ENCODE measurements around the gene PLOD1. TPM values are rescaled to one million over a fixed set of nuclear protein-coding genes. Genes with fewer than 3 reads are reported as not detected.
A peak's percentile ranks its signal among the peaks of the same experiment; 100 is the strongest.
"Not testable (repeated sequence)": the region's sequence is repeated elsewhere in the genome, so short reads cannot be mapped to it uniquely, and the experiment has no call there.

PLOD1 gene
- total RNA-seq, 2 donors from 2014 or later = 17.9 to 32.8 TPM

DNA sequence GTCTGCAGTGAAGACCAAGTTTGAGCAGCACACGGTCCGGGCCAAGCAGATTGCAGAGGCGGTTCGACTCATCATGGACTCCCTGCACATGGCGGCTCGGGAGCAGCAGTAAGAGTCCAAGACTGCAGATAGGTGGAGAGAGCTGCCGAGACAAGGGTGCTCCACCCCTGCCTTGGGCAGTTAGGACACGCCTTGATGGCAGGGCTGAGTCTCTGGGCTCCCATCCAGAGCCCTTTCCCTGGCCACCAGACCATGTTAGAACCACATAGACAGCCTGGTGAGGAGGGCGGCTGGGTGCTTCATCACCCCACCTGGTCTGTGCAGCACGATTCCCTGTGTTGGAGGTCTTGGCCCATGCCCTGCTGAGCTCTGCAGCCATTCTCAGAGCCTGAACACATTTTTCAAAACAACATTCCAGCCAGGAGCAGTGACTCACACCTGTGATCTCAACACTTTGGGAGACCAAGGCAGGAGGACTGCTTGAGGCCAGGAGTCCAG is 67.5 kb downstream of the PLOD1 start:
- H3K27ac Mint-ChIP-seq = peak overlapping the region in 1 of 2 donors; percentile 82
- H3K9me3 Mint-ChIP-seq = no peaks in the 10 kb centered on the region
- ATAC-seq (no peak), DNase-seq (ENCODE audit: low spot score in 2 of 2) (no peak)
- H3K36me3 Mint-ChIP-seq = peaks cover 16 to 37% of the 10 kb centered on the region in 2 donors

- Mint-ChIP-seq H3K27ac (peak overlapping the region in 1 of 2 donors; percentile 68), H3K36me3 (peaks cover 23 to 43% of the 10 kb centered on the region in 2 donors), H3K9me3 (no peaks in the 10 kb centered on the region)
Measured at GRCh38 chr1:12003762-12004161, 69.2 kb downstream of the PLOD1 start.

DNA sequence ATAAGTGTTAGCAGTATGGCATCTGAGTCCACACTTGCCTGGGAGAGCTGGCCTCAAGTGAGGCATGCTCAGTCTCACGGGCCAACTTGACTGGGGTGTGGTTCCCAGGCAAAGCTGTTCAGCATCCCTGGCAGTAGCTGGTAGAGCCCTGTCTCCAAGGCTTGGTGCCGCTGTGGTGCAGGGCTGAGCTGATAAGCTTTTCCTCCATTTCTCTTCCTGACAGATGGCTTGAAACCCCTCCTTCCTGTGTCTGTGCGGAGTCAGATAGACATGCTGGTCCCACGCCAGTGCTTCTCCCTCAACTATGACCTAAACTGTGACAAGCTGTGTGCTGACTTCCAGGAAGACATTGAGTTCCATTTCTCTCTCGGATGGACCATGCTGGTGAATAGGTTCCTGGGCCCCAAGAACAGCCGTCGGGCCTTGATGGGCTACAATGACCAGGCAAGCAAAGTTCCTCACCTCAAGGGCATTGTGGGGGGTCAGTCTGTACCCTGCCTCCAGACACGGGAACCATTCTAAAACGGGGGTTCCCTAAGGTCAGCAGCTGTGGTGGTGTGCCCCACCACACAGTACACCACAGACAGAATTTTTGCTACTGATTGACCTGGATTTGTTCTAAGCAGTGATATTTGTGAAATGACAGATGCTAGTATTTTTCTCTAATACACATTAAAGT is 71.1 kb downstream of the PLOD1 start:
- no peaks in the 10 kb centered on the region for H3K9me3 Mint-ChIP-seq
- ATAC-seq (peak in 1 of 2 donors; percentile 20), DNase-seq (ENCODE audit: low spot score in 2 of 2) (no peak)
- peaks cover 23 to 37% of the 10 kb centered on the region in 2 donors for H3K36me3 Mint-ChIP-seq
- peak overlapping the region in 1 of 2 donors; percentile 22 for H3K27ac Mint-ChIP-seq

More at GRCh38 chr1:12003762-12004161, 69.2 kb downstream of the PLOD1 start:
- no peak for ATAC-seq
- DNase-seq (ENCODE audit: low spot score in 2 of 2) = no peak

DNA sequence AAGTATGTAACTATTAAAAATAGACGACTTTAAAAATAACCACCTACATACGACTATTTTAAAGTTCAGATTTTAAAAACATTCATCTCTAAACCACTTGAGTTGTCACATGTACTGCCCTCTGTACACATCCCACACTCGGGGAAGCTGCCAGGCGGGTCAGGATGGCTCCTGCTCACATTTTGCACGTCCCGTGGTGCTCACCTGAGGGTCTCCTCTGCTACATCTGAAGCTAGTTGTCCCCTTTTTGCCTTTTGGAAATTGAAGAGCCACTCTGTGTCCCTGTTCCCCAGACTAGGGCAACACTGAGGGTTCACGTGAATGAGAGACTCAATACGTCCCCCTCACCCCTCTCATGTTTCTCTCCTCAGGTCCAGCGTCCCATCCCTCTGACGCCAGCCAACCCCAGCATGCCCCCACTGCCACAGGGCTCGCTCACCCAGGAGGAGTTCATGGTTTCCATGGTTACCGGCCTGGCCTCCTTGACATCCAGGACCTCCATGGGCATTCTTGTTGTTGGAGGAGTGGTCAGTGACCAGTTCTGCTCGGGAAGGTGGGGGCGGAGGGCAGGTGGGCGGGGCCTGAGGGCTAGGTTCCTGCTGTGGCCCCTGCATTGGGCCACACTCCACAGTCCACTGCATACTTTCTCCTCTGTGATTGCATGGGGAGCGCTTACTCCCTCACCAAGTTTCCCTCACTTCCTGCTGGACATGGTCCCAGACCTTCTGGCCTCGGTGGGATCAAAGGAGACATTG is 71.8 kb downstream of the PLOD1 start:
- H3K36me3 Mint-ChIP-seq = peaks cover 23 to 37% of the 10 kb centered on the region in 2 donors
- ATAC-seq = no peak
- H3K9me3 Mint-ChIP-seq = no peaks in the 10 kb centered on the region
- H3K27ac Mint-ChIP-seq = peak overlapping the region in 1 of 2 donors; percentile 55
- no peak for DNase-seq (ENCODE audit: low spot score in 2 of 2)

DNA sequence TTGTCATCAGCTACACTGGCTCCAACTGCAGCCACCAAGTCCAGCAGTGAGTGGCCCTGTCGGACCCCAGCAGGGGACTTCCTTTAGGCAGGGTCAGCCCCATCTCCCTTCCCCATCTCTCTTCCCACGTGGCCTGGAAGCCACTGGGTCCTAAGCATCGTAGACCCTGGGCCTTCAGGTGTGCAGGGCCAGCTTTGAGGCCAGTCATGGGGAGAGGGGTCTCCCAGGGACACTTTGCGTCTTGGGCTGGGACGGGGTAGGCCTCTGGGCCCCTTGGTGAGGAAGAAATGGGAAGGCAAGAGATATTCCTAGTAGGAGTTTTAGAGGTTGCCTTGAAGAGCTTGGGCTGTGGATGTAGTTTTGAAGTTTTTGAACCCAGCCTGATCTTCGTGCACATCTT is 72.7 kb downstream of the PLOD1 start:
- H3K9me3 Mint-ChIP-seq = no peaks in the 10 kb centered on the region
- peaks cover 23 to 29% of the 10 kb centered on the region in 2 donors for H3K36me3 Mint-ChIP-seq
- ATAC-seq = no peak
- no peak overlapping the region for H3K27ac Mint-ChIP-seq
- DNase-seq (ENCODE audit: low spot score in 2 of 2) = no peak

- H3K9me3 Mint-ChIP-seq; ATAC-seq; H3K27ac Mint-ChIP-seq; DNase-seq (ENCODE audit: low spot score in 2 of 2): not testable (repeated sequence)
- peaks cover 18 to 19% of the 10 kb centered on the region in 2 donors for H3K36me3 Mint-ChIP-seq
Measured at GRCh38 chr1:12008355-12008754, 73.8 kb downstream of the PLOD1 start.

DNA sequence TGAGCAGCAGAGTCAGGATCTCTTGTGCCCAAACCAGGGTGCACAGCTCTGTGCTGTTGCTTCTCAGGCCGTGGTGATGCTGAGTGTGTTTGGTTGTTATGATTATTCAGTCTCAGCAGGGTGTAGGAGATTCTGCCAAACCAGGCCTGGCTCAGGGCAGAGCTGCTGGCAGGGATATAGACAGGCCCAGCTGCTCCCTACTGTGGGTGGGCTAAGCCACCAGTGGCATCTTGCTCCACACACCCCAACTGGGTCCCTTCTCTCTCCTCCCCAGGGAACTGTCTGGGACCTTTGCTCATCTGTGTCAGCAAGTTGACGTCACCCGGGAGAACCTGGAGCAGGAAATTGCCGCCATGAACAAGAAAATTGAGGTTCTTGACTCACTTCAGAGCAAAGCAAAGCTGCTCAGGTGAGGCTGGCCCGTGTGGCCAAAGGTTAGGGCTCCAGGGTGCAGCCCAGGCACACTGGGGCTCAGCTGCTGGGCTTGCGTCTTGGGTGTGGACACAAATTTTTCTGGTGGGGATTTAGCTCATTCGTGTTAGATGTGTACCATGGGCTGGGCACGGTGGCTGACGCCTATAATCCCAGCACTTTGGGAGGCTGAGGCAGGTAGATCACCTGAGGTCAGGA is 74.9 kb downstream of the PLOD1 start:
- no peak for ATAC-seq
- Mint-ChIP-seq H3K36me3 (peaks cover 18 to 24% of the 10 kb centered on the region in 2 donors), H3K9me3 (no peaks in the 10 kb centered on the region)

GRCh38 chr1:12010746-12011570 is 76.4 kb downstream of the PLOD1 start:
- H3K36me3 Mint-ChIP-seq = peaks cover 13 to 20% of the 10 kb centered on the region in 2 donors
- ATAC-seq (no peak), DNase-seq (ENCODE audit: low spot score in 2 of 2) (no peak)
- no peaks in the 10 kb centered on the region for H3K9me3 Mint-ChIP-seq
- peak overlapping the region; percentile 38 to 55 for H3K27ac Mint-ChIP-seq

More for the DNA sequence above, 74.9 kb downstream of the PLOD1 start:
- H3K27ac Mint-ChIP-seq = no peak overlapping the region
- no peak for DNase-seq (ENCODE audit: low spot score in 2 of 2)

GRCh38 chr1:12011998-12012397 is 77.5 kb downstream of the PLOD1 start:
- Mint-ChIP-seq H3K36me3 (peaks cover 7 to 14% of the 10 kb centered on the region in 2 donors), H3K27ac (peak overlapping the region; percentile 37 to 92), H3K9me3 (no peaks in the 10 kb centered on the region)

GRCh38 chr1:12012560-12013316 is 78.2 kb downstream of the PLOD1 start:
- peaks cover 2 to 7% of the 10 kb centered on the region in 2 donors for H3K36me3 Mint-ChIP-seq
- H3K27ac Mint-ChIP-seq = peak overlapping the region; percentile 37 to 52
- no peaks in the 10 kb centered on the region for H3K9me3 Mint-ChIP-seq
- no peak for DNase-seq (ENCODE audit: low spot score in 2 of 2)
- ATAC-seq = peak; percentile 40 to 48

More at GRCh38 chr1:12011998-12012397, 77.5 kb downstream of the PLOD1 start:
- DNase-seq (ENCODE audit: low spot score in 2 of 2) (no peak), ATAC-seq (no peak)

DNA sequence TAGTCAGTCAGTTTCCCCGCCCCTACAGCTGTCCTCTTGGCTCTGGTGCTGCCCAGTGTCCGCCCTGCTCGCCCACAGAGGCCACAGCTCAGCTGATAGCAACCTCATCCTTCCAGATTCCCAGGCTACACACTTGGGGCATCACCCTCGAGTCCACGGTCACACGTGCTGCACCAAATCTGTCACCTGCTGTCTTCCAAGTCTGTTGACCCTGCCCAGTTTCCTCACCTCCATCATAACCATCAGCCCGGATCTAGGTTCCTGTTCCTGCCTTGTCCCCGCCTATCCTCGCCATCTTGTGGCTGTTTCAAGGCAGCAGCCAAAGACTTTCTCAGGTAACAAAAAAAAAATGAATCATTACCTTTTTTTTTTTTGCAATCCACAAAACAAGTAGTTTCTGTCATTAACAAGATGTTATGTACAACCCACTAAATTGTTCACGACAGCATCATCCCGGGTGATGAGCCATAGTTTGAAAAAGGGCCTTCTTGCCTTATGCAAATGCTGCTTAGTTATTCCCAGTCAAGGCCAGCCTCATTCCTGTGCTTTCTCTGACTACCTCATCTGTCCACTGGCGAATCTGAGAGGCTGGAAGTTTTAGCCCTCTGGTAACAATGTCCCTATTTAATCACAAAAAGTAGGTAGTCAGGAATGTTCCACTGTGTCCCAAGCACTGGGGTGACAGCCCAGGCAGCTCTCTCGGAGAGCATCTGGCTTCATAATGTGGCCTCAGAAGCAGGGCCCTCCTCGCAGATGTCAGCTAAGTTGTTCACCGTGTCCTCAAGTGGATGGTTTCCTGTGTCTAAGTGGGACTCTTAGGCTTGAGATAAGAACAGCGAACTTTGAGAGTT is 79.8 kb downstream of the PLOD1 start:
- DNase-seq (ENCODE audit: low spot score in 2 of 2) = no peak
- peak overlapping the region; percentile 70 to 91 for H3K27ac Mint-ChIP-seq
- no peak for ATAC-seq
- H3K36me3 Mint-ChIP-seq = peaks cover 0 to 5% of the 10 kb centered on the region in 2 donors
- H3K9me3 Mint-ChIP-seq = no peaks in the 10 kb centered on the region

DNA sequence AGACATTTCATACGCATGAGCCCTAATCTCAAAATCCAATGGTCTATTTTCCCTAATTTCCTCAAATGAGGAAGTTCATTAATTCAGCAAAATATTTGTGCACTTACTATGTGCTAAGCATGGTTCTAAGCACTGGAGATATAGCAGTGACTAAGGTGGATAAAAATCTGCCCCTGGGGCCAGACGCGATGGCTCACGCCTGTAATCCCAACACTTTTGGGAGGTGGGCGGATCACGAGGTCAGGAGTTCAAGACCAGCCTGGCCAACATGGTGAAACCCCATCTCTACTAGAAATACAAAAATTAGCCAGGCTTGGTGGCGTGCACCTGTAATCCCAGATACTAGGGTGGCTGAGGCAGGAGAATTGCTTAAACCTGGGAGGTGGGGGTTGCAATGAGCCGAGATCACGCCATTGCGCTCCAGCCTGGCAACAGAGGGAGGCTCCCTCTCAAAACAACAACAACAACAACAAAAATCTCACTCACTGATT is 80.5 kb downstream of the PLOD1 start:
- DNase-seq (ENCODE audit: low spot score in 2 of 2) (no peak), ATAC-seq (no peak)
- Mint-ChIP-seq H3K9me3 (no peaks in the 10 kb centered on the region), H3K36me3 (peaks cover 0 to 5% of the 10 kb centered on the region in 2 donors), H3K27ac (peak overlapping the region in 1 of 2 donors; percentile 70)

DNA sequence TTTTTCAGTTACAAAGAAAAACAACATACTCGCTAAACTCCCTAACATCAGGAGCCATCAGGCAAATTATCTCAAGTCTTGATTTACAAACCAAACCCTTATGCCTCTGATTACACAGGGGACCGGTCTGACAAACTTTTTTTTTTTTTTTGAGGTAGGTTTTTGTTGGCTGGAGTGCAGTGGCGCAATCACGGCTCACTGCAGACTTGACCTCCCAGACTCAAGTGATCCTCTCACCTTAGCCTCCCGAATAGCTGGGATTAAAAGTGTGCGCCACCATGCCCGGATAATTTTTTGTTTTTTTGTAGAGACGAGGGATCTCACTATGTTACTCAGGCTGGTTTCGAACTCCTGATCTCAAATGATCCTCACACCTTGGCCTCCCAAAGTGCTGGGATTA is 81.0 kb downstream of the PLOD1 start:
- ATAC-seq (no peak), DNase-seq (ENCODE audit: low spot score in 2 of 2) (no peak)
- Mint-ChIP-seq H3K27ac (no peak overlapping the region), H3K9me3 (no peaks in the 10 kb centered on the region), H3K36me3 (peaks cover 0 to 5% of the 10 kb centered on the region in 2 donors)

DNA sequence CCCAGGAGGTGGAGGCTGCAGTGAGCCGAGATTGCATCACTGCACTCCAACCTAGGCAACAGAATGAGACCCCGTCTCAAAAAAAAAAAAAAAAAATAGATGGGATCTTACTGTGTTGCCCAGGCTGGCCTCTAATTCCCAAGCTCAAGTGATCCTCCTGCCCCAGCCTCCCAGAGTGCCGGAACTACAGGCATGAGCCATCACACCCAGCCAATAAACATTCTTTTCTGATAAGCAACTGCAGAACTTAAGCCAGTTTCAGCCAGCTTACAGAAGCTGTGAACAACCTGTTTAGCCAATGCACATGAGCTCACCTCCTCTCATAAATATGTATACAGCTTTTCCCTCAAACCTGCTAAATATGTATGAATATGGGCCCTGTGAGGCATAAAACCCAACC is 81.7 kb downstream of the PLOD1 start:
- no peaks in the 10 kb centered on the region for H3K9me3 Mint-ChIP-seq
- ATAC-seq (no peak), DNase-seq (ENCODE audit: low spot score in 2 of 2) (no peak)
- peaks cover 0 to 5% of the 10 kb centered on the region in 2 donors for H3K36me3 Mint-ChIP-seq
- no peak overlapping the region for H3K27ac Mint-ChIP-seq
